Transverse colon (tissue), 4 donors: Measurements from ENCODE around the gene CRELD2. TPM values are rescaled to one million over a fixed set of nuclear protein-coding genes. Genes with fewer than 3 reads are reported as not detected.

ENCODE experiments used
- DNase-seq: peaks from one replicate; pipeline ENCODE4 v3.0.0-alpha.2; 2019
- H3K27ac ChIP-seq, 4 donors: fragments of 200-600 bp; sonication (generic); 2 replicates each; pipeline ENCODE4 v1.5.1; 2016 to 2018; ENCODE audit warnings: inconsistent platforms in 4 of 4
- H3K27me3 ChIP-seq: fragments of 200-600 bp; sonication (generic); 2 replicates; pipeline ENCODE4 v1.5.1; 2017; ENCODE audit warnings: inconsistent platforms
- H3K36me3 ChIP-seq, 4 donors: fragments of 200-600 bp; sonication (generic); 2 replicates each; pipeline ENCODE4 v1.5.1; 2017 to 2019; ENCODE audit warnings: inconsistent platforms in 4 of 4
- H3K4me1 ChIP-seq, 4 donors: fragments of 200-600 bp; sonication (generic); 2 replicates each; pipeline ENCODE4 v1.5.1; 2017 to 2020; ENCODE audit warnings: inconsistent platforms in 4 of 4
- H3K4me3 ChIP-seq, 4 donors: fragments of 200-600 bp; sonication (generic); 1 replicate in 1 of 4; 2 replicates in 3 of 4; pipeline versions ENCODE4 v1.5.1 to v1.6.1; 2017 to 2019; ENCODE audit warnings: inconsistent platforms in 4 of 4
- H3K9me3 ChIP-seq, 2 donors: fragments of 200-600 bp; sonication (generic); 2 replicates each; pipeline ENCODE4 v1.5.1; 2017 to 2019; ENCODE audit warnings: inconsistent platforms in 2 of 2
- EP300 ChIP-seq: sonication (generic); formaldehyde crosslinking; IDR thresholded peaks from one replicate; pipeline ENCODE4 v1.6.1; 2017; ENCODE audit warnings: antibody characterized with exemption, low read depth
- POLR2A ChIP-seq: fragments of 450-650 bp; IDR thresholded peaks from one replicate; pipeline ENCODE4 v1.6.1; 2016; ENCODE audit warnings: antibody characterized with exemption, mild to moderate bottlenecking, moderate library complexity
- POLR2AphosphoS5 ChIP-seq, 3 donors: sonication (generic); formaldehyde crosslinking; IDR thresholded peaks; one replicate each; pipeline ENCODE4 v1.6.1; 2016; ENCODE audit warnings: antibody characterized with exemption in 3 of 3
- WGBS, 2 donors: methylation state at CpG; one replicate each; pipeline ENCODE4 v1.1.5; 2018; ENCODE audit warnings: low coverage in 1 of 2; 5-methylcytosine and 5-hydroxymethylcytosine counted together
- in situ Hi-C, 4 donors: fragments of 200-750 bp; cut with MboI; loops; one replicate each; pipeline versions ENCODE4 v1.15.0 to v1.15.1; 2017; ENCODE audit warnings: low sequenced_read_pairs in 3 of 4, low pct_ligation_motif_present in 1 of 4, low pct_unique_long_range_greater_than_20kb in 1 of 4
- intact Hi-C: fragments of 100-400 bp; cut with DNase I; formaldehyde crosslinking; loops from one replicate; pipeline ENCODE4 v1.15.1; 2023; ENCODE audit warnings: low total_unique reads
- total RNA-seq, 4 donors: library from RNA; depleted of rRNA; stranded (reverse); fragments of >200 nt; gene quantifications; one replicate each; pipeline ENCODE4 v1.1.0, GENCODE V29; 2016
- TF ChIP-seq, protein P1 (sequence below), 5 experiments: fragments of 200-600 bp in 3 of 5; fragments of 450-650 bp in 2 of 5; sonication (generic) in 3 of 5; IDR thresholded peaks; 1 replicate in 2 of 5; 2 replicates in 3 of 5; pipeline ENCODE4 v1.5.1; 2016 to 2017; ENCODE audit warnings: antibody characterized with exemption in 5 of 5, inconsistent platforms in 3 of 5, mild to moderate bottlenecking in 2 of 5, moderate library complexity in 1 of 5

The CRELD2 gene
- total RNA-seq, 4 donors from 2014 or later, result 31.0 to 37.9 (median 36.4) TPM

DNA sequence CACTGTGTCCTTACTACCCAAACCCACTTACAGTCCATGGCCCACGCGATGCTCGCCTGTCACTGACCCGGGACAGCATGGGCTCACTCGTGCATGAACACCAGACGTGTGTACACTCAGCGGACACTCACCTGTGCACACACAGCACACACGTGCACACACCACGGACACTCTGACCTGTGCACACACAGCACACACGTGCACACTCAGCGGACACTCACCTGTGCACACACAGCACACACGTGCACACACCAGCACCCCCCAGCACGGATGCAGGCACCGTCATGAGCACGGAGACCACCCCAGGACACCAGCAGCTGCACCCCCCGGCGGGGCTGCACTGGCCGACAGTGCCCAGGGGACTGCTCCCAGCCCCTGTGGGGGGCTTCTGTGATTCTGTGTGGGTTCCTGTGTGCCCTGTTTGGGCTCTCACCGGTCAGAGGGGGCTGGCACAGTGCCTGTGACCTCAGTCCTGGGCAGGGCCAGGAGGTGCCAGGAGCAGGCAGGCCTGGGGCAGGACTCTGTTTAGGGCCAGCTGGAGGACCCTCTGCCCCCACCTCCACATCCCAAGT is 20.2 kb downstream of the CRELD2 start:
- Histone ChIP-seq H3K36me3 (no peaks in the 10 kb centered on the region), H3K4me1 (peaks cover 27 to 32% (median 30%) of the 10 kb centered on the region in 4 donors), H3K4me3 (no peak overlapping the region), H3K27ac (peak overlapping the region in 2 of 4 donors; percentile 86 to 97), H3K9me3 (no peaks in the 10 kb centered on the region), H3K27me3 (no peaks in the 10 kb centered on the region)
- 75% methylated on average over 18 of the region's 19 CpGs; no CpG with 5 or more reads in 1 of the 2 donors for WGBS, 2 donors
- intact Hi-C loops (loop anchor here (2.0 kb wide), 1 partner anchor 20 kb away; no protein-coding TSS in a partner anchor), in situ Hi-C loops (loop anchor here in 1 of 4 donors (10.0 kb wide), 1 partner anchor 46 kb away; no protein-coding TSS in a partner anchor)
- TF ChIP-seq POLR2A, result no peak
- no peak for TF ChIP-seq EP300
- no peak for TF ChIP-seq POLR2AphosphoS5 (IDR thresholded peaks at IDR 0.05)
- TF ChIP-seq, protein P1, sequence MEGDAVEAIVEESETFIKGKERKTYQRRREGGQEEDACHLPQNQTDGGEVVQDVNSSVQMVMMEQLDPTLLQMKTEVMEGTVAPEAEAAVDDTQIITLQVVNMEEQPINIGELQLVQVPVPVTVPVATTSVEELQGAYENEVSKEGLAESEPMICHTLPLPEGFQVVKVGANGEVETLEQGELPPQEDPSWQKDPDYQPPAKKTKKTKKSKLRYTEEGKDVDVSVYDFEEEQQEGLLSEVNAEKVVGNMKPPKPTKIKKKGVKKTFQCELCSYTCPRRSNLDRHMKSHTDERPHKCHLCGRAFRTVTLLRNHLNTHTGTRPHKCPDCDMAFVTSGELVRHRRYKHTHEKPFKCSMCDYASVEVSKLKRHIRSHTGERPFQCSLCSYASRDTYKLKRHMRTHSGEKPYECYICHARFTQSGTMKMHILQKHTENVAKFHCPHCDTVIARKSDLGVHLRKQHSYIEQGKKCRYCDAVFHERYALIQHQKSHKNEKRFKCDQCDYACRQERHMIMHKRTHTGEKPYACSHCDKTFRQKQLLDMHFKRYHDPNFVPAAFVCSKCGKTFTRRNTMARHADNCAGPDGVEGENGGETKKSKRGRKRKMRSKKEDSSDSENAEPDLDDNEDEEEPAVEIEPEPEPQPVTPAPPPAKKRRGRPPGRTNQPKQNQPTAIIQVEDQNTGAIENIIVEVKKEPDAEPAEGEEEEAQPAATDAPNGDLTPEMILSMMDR (IDR thresholded peaks at IDR 0.05), result no peak
- DNase-seq, result no peak

DNA sequence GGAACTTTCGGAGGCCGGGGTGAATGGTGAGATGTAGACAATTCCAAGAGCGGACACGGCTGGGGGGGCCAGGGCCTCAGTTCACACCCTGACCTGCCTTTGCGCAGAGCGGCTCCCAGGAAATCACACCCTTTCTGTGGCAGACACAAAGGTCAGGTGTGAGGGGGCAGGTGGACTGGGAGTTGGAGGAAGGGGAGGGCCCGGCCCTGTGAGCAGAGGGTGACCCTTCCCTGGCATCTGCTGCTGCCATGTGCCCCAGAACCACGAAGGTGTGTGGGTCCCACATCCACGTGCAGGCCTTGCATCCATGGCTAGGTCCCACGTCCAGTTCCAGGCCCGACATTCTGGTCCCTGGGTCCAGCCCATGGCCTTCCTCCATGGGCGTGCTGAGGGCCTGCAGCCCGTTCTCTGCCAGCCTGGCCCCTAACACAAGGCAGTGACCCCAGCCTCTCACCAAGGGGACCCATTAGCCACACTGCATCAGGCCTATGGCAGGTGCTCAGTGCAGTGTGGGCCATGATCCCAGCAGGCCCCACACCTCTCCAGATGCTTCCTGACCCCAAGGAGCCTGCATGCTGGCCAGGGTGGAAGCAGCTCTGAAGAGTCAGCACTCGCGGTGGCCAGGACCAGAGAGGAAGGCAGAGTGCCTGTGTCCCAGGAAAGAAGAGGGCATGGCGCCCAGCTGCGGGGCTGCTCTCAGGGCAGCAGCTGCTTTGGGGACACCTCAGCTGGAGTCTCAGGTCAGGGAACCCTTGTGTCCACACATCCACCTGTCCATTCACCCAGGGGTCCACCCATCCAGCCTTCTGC is 23.3 kb downstream of the CRELD2 start:
- Histone ChIP-seq H3K9me3 (no peaks in the 10 kb centered on the region), H3K4me3 (no peak overlapping the region), H3K27ac (no peak overlapping the region), H3K36me3 (no peaks in the 10 kb centered on the region), H3K27me3 (no peaks in the 10 kb centered on the region), H3K4me1 (peaks cover 10 to 22% (median 15%) of the 10 kb centered on the region in 4 donors)
- 94% methylated on average over 17 of the region's 17 CpGs; no CpG with 5 or more reads in 1 of the 2 donors for WGBS, 2 donors
- in situ Hi-C loops, result no loop called here
- TF ChIP-seq EP300 (no peak), POLR2A (no peak), POLR2AphosphoS5 (IDR thresholded peaks at IDR 0.05) (no peak)
- TF ChIP-seq, protein P1 (IDR thresholded peaks at IDR 0.05), result no peak
- intact Hi-C loops, result no loop called here
- no peak for DNase-seq

DNA sequence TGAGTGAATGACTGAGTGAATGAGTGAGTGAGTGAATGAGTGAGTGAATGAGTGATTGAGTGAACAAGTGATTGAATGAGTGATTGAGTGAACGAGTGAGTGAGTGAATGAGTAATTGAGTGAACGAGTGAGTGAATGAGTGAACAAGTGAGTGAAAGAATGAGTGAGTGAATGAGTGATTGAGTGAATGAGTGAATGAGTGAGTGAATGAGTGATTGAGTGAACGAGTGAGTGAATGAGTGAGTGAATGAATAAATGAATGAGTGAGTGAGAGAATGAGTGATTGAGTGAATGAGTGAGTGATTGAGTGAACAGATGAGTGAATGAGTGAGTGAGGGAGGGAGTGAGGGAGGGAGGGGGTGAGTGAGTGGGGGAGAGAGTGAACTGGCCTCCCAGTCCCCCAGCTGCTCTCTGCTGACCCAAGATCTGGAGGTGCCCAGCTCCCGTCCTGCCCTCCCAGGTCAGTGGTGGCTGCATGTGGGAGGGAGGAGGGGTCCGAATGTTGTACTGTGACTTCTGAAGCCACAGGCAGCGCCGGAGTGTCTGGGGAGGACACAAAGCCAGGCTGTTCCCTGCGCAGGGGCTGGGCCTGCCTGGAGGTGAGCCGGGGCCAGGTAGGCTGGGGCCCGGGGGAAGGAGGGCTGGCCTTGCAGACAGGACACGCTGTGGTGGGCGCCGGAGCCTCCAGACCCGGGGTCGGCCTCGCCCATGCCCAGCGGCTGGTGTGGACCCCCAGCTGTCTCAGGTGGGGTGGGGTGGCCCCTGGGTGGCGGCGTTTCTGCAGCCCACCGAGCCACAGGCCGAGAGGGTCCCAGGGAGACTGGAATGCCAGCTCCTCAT is 24.4 kb downstream of the CRELD2 start:
- Histone ChIP-seq H3K36me3 (no peaks in the 10 kb centered on the region), H3K27me3 (no peaks in the 10 kb centered on the region), H3K4me1 (peaks cover 0 to 20% (median 20%) of the 10 kb centered on the region in 4 donors), H3K4me3 (no peak overlapping the region), H3K27ac (no peak overlapping the region), H3K9me3 (no peaks in the 10 kb centered on the region)
- no peak for TF ChIP-seq POLR2AphosphoS5 (IDR thresholded peaks at IDR 0.05)
- TF ChIP-seq POLR2A, result peak; percentile 6
- intact Hi-C loops (no loop called here), in situ Hi-C loops (no loop called here)
- WGBS, 2 donors, result 84 to 85% methylated on average over 3 to 19 of the region's 21 CpGs
- no peak for DNase-seq

DNA sequence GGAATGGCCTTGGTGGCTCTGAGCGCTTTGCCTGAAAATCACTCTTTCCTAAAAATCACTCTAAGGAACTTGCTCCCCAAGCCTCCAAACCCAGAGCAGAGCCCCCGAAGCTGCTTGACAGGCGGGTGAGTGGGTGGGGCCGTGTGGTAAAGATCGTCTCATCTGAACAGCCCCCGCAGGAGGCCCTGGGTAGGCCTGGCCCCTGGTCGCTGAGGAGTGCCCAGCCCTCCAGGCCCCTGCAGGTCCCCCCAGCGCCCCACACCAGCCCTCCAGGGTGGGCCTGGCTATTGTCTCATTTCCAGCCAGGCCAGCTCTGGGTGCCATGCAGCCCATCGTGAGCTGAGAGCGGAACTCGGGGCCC is 25.0 kb downstream of the CRELD2 start:
- in situ Hi-C loops, result no loop called here
- 86% methylated on average over 10 of the region's 11 CpGs; no CpG with 5 or more reads in 1 of the 2 donors for WGBS, 2 donors
- no peak overlapping the region for H3K27ac ChIP-seq

More for the DNA sequence above, 25.0 kb downstream of the CRELD2 start:
- intact Hi-C loops, result no loop called here
- no peak for DNase-seq
- no peak overlapping the region for H3K4me3 ChIP-seq
- TF ChIP-seq EP300, result no peak
- TF ChIP-seq, protein P1 (IDR thresholded peaks at IDR 0.05), result no peak
- TF ChIP-seq POLR2AphosphoS5 (IDR thresholded peaks at IDR 0.05), result no peak
- TF ChIP-seq POLR2A, result no peak
- H3K9me3 ChIP-seq, result no peaks in the 10 kb centered on the region
- no peaks in the 10 kb centered on the region for H3K27me3 ChIP-seq
- no peaks in the 10 kb centered on the region for H3K36me3 ChIP-seq
- peaks cover 0 to 23% (median 20%) of the 10 kb centered on the region in 4 donors for H3K4me1 ChIP-seq
